B cell (primary cell): ENCODE data around the gene DPEP2. TPM values are rescaled to one million over a fixed set of nuclear protein-coding genes. Genes with fewer than 3 reads are reported as not detected.
A peak's percentile ranks its signal among the peaks of the same experiment; 100 is the strongest.
"Not testable (repeated sequence)": the region's sequence is repeated elsewhere in the genome, so short reads cannot be mapped to it uniquely, and the experiment has no call there.

Source experiments
- ATAC-seq: fragments of 200-7000 bp; cut with Tn5 transposase; one replicate; pipeline ENCODE4 v1.10.0; 2021; ENCODE audit warnings: low read depth, mild to moderate bottlenecking, moderate number of reproducible peaks, moderate library complexity
- CTCF ChIA-PET: fragments of 350-600 bp; sonication (Branson Sonifier 250); formaldehyde crosslinking; loops from one replicate; lab custom pipeline; 2021; ENCODE audit warnings: antibody characterized with exemption, inconsistent platforms; lab: Charles Lee
- POLR2A ChIA-PET: fragments of 350-600 bp; sonication (Branson Sonifier 250); formaldehyde crosslinking; loops from one replicate; lab custom pipeline; 2021; ENCODE audit warnings: antibody characterized with exemption; lab: Charles Lee
- DNase-seq: peaks from one replicate; pipeline ENCODE4 v3.0.0; 2013
- H2AFZ ChIP-seq: 2 replicates; pipeline ENCODE4 v1.6.1; 2012; ENCODE audit warnings: mild to moderate bottlenecking, low read depth, low read length; ENCODE audit not compliant: insufficient read depth, poor library complexity, severe bottlenecking
- H3K27ac ChIP-seq, 2 donors: 1 replicate in 1 of 2; 2 replicates in 1 of 2; pipeline ENCODE4 v1.5.1; 2012 to 2013; ENCODE audit warnings: low read length in 2 of 2, mild to moderate bottlenecking in 2 of 2, moderate library complexity in 1 of 2
- H3K27me3 ChIP-seq, 4 experiments: fragments of 200-600 bp in 1 of 4; sonication (generic) in 1 of 4; replicated peaks in 1 of 4; 1 replicate in 2 of 4; 2 replicates in 2 of 4; pipeline versions ENCODE4 v1.6.1 to v1.7.0; 2013 to 2016; ENCODE audit warnings: low read length in 3 of 4, mild to moderate bottlenecking in 2 of 4, mixed read lengths in 1 of 4, moderate library complexity in 1 of 4; ENCODE audit not compliant: insufficient read depth in 4 of 4, control insufficient read depth in 3 of 4; ENCODE audit errors: control extremely low read depth in 1 of 4
- H3K36me3 ChIP-seq, 2 experiments: replicated peaks in 1 of 2; 1 replicate in 1 of 2; 2 replicates in 1 of 2; pipeline versions ENCODE4 v1.6.1 to v1.7.1; 2013; ENCODE audit warnings: low read length in 1 of 2; ENCODE audit not compliant: insufficient read depth in 2 of 2, control insufficient read depth in 1 of 2; ENCODE audit errors: control extremely low read depth in 1 of 2, extremely low read depth in 1 of 2
- H3K4me1 ChIP-seq, 2 donors: fragments of 200-600 bp in 1 of 2; sonication (generic) in 1 of 2; 1 replicate in 1 of 2; 2 replicates in 1 of 2; pipeline versions ENCODE4 v1.5.1 to v1.6.1; 2013 to 2017; ENCODE audit warnings: low read length in 2 of 2; ENCODE audit not compliant: control insufficient read depth in 2 of 2, insufficient read depth in 2 of 2
- H3K4me2 ChIP-seq: replicated peaks from 2 replicates; pipeline ENCODE3; 2012; ENCODE audit warnings: mild to moderate bottlenecking, low read depth, low read length; ENCODE audit not compliant: poor library complexity, severe bottlenecking
- H3K4me3 ChIP-seq, 5 experiments: fragments of 200-600 bp in 1 of 5; sonication (generic) in 1 of 5; 1 replicate in 3 of 5; 2 replicates in 2 of 5; pipeline versions ENCODE4 v1.5.1 to v1.7.0; 2011 to 2016; ENCODE audit warnings: low read length in 4 of 5, mild to moderate bottlenecking in 4 of 5, low read depth in 2 of 5, control low read depth in 1 of 5, moderate library complexity in 1 of 5; ENCODE audit not compliant: insufficient read depth in 1 of 5; ENCODE audit errors: control extremely low read depth in 1 of 5, extremely low read depth in 1 of 5
- H3K79me2 ChIP-seq: fragments of 200-600 bp; sonication (generic); one replicate; pipeline ENCODE4 v1.6.0; 2016; ENCODE audit warnings: low read length; ENCODE audit not compliant: control insufficient read depth, insufficient read depth
- H3K9ac ChIP-seq: fragments of 200-600 bp; sonication (generic); 2 replicates; pipeline ENCODE4 v1.6.1; 2017; ENCODE audit warnings: mild to moderate bottlenecking, low read length, moderate library complexity
- H3K9me3 ChIP-seq, 3 donors: one replicate each; pipeline versions ENCODE4 v1.6.1 to v1.7.1; 2013; ENCODE audit warnings: low read length in 2 of 3; ENCODE audit not compliant: control insufficient read depth in 2 of 3, insufficient read depth in 1 of 3; ENCODE audit errors: control extremely low read depth in 1 of 3
- H4K20me1 ChIP-seq: 2 replicates; pipeline ENCODE4 v1.6.0; 2012; ENCODE audit warnings: mild to moderate bottlenecking, low read length; ENCODE audit not compliant: insufficient read depth, control insufficient read depth, poor library complexity, severe bottlenecking
- H3K27ac Mint-ChIP-seq: one replicate; pipeline ENCODE4 v1.8.0; 2021; ENCODE audit warnings: mixed read lengths
- H3K27me3 Mint-ChIP-seq: one replicate; pipeline ENCODE4 v1.8.0; 2021; ENCODE audit warnings: mixed read lengths
- H3K4me1 Mint-ChIP-seq: one replicate; pipeline ENCODE4 v1.8.0; 2021; ENCODE audit warnings: mixed read lengths
- H3K4me3 Mint-ChIP-seq: one replicate; pipeline ENCODE4 v1.8.0; 2021; ENCODE audit warnings: mixed read lengths
- H3K9me3 Mint-ChIP-seq: one replicate; pipeline ENCODE4 v1.8.0; 2022; ENCODE audit warnings: mixed read lengths; ENCODE audit not compliant: insufficient read depth
- CTCF ChIP-seq: fragments of 200-600 bp; IDR thresholded peaks from one replicate; pipeline ENCODE4 v1.8.0; 2022; ENCODE audit warnings: antibody characterized with exemption, mild to moderate bottlenecking
- EZH2 ChIP-seq: IDR thresholded peaks from 2 replicates; pipeline ENCODE4 v1.6.1; 2012; ENCODE audit warnings: borderline replicate concordance, low read depth, mild to moderate bottlenecking, moderate library complexity, low read length; ENCODE audit not compliant: insufficient read depth, poor library complexity, severe bottlenecking
- WGBS: methylation state at CpG from one replicate; pipeline ENCODE4 v1.1.5; 2013; ENCODE audit warnings: missing lambda C conversion rate; ENCODE audit not compliant: insufficient coverage; 5-methylcytosine and 5-hydroxymethylcytosine counted together
- intact Hi-C: fragments of 100-400 bp; cut with micrococcal nuclease; formaldehyde crosslinking; loops from one replicate; pipeline ENCODE4 v1.10.0; 2022
- polyA minus RNA-seq: library from RNA; depleted of rRNA, polyadenylated mRNA; stranded (reverse); fragments of >200 nt; gene quantifications from 2 replicates; pipeline ENCODE4 v1.2.3, GENCODE V29; 2012
- polyA plus RNA-seq: library from polyadenylated mRNA; depleted of rRNA; stranded (reverse); fragments of >200 nt; gene quantifications from 2 replicates; pipeline ENCODE4 v1.2.3, GENCODE V29; 2012
- total RNA-seq, 2 donors: library from RNA; stranded (reverse); fragments of 120-200 nt in 1 of 2; gene quantifications; 1 replicate in 1 of 2; 2 replicates in 1 of 2; pipeline versions ENCODE4 v1.2.3 to v1.2.4, GENCODE V29; 2013 to 2022

Gene DPEP2
- 122 and 123 TPM in 2 replicates for total RNA-seq
- 50.3 TPM for total RNA-seq (2013)
- 150 and 169 TPM in 2 replicates for polyA plus RNA-seq
- 81.0 and 87.2 TPM in 2 replicates for polyA minus RNA-seq

GRCh38 chr16:67998779-67999688 lies at the start of gene DPEP2:
DPEP2 (minus strand) TSS chr16:67999484; CDS start chr16:67993212, 6,272 bp downstream.
- Histone ChIP-seq H3K4me2 (peak within 1 kb of the TSS; percentile 70), H3K9me3 (peaks cover 0 to 14% (median 0%) of the 10 kb centered on the region in 3 donors), H3K4me3 (peak within 1 kb of the TSS; percentile 48 to 86 (median 64)), H3K27ac (peak within 1 kb of the TSS; percentile 73 to 76), H3K79me2 (peaks cover 33% of the 10 kb centered on the region), H3K4me1 (peaks cover 58 to 76% of the 10 kb centered on the region in 2 donors), H3K9ac (peak within 1 kb of the TSS; percentile 66), H2AFZ (peak within 1 kb of the TSS; percentile 55)
- not testable (repeated sequence) for H3K27me3 Mint-ChIP-seq, H3K36me3 ChIP-seq, H3K9me3 Mint-ChIP-seq, H3K27me3 ChIP-seq, H4K20me1 ChIP-seq
- ATAC-seq (peak; percentile 91), DNase-seq (peak; percentile 80)
- POLR2A ChIA-PET: interaction anchor here (0.6 to 3.5 kb wide), 10 partner anchors 9 to 437 kb away, joined by 3 to 27 read pairs (median 4); partner anchors contain the start of genes CTCF, DDX28 and DUS2
- Mint-ChIP-seq H3K27ac (peak within 1 kb of the TSS; percentile 94), H3K4me1 (peaks cover 65% of the 10 kb centered on the region), H3K4me3 (peak within 1 kb of the TSS; percentile 91)
- intact Hi-C loops: loop anchor here (2.0 kb wide), 1 partner anchor 290 kb away; no protein-coding TSS in a partner anchor
- WGBS: 13% methylated on average over 8 of the region's 18 CpGs
- CTCF ChIA-PET: interaction anchor here (0.8 to 28.7 kb wide), 8 partner anchors 10 to 452 kb away, joined by 3 to 320 read pairs (median 4); partner anchors contain the start of genes DDX28 and DUS2

GRCh38 chr16:68047987-68048386 lies 48.7 kb upstream of the DPEP2 start:
- intact Hi-C loops: no loop called here
- DNase-seq (no peak), ATAC-seq (no peak)
- POLR2A ChIA-PET: interaction anchor here (0.6 kb wide), 1 partner anchor 19 kb away, joined by 3 read pairs; no protein-coding TSS in a partner anchor
- H3K4me3 Mint-ChIP-seq: no peak overlapping the region
- H3K79me2 ChIP-seq: peaks cover 98% of the 10 kb centered on the region
- H3K4me2 ChIP-seq: no peak overlapping the region
- H3K9me3 ChIP-seq: no peaks in the 10 kb centered on the region
- CTCF ChIA-PET: interaction anchor here (0.7 to 3.3 kb wide), 3 partner anchors 16 to 233 kb away, joined by 3 to 15 read pairs (median 4); partner anchors contain the start of gene NRN1L
- TF ChIP-seq EZH2 (no peak), CTCF (no peak)
- no peak overlapping the region for H2AFZ ChIP-seq
- H3K27ac ChIP-seq: no peak overlapping the region
- H3K9me3 Mint-ChIP-seq: no peaks in the 10 kb centered on the region
- H3K36me3 ChIP-seq: peaks cover 17 to 67% of the 10 kb centered on the region in 2 experiments
- peaks cover 43% of the 10 kb centered on the region for H3K4me1 Mint-ChIP-seq
- H3K27me3 Mint-ChIP-seq: no peaks in the 10 kb centered on the region
- peaks cover 84% of the 10 kb centered on the region for H4K20me1 ChIP-seq
- WGBS: 90% methylated on average over 2 of the region's 2 CpGs
- H3K4me3 ChIP-seq: no peak overlapping the region
- no peaks in the 10 kb centered on the region for H3K27me3 ChIP-seq
- peak overlapping the region; percentile 32 for H3K27ac Mint-ChIP-seq
- H3K4me1 ChIP-seq: peaks cover 5 to 8% of the 10 kb centered on the region in 2 donors
- H3K9ac ChIP-seq: no peak overlapping the region
